K562 (cell line): ENCODE results near the gene CEP89. TPM values are rescaled to one million over a fixed set of nuclear protein-coding genes. Genes with fewer than 3 reads are reported as not detected.

Source experiments
- ATAC-seq: fragments of 200-7000 bp; cut with Tn5 transposase; 3 replicates; pipeline ENCODE4 v1.9.1; 2020; ENCODE audit warnings: moderate library complexity
- BruUV-seq: library from RNA; stranded (reverse); fragments of 400-500 nt; replicated peaks from 2 replicates; lab custom pipeline; 2021; lab: Mats Ljungman, UMichigan
- CTCF ChIA-PET: fragments of 300-600 bp; formaldehyde crosslinking; extraction: SDS; loops from one replicate; lab custom pipeline; 2021; ENCODE audit warnings: low intra/inter-chr PET ratio; lab: Yijun Ruan, JAX
- POLR2A ChIA-PET: fragments of 300-600, 350-650 bp; sonication (Branson Sonifier 250); formaldehyde crosslinking; extraction: SDS; loops from one replicate; lab custom pipeline; 2021; ENCODE audit warnings: antibody characterized with exemption, inconsistent platforms; lab: Yijun Ruan, JAX
- DNase-seq, 4 experiments: peaks; one replicate each; pipeline versions ENCODE4 v3.0.0 to v3.0.0-alpha.2; 2011 to 2018; ENCODE audit warnings: low spot score in 3 of 4, mixed read lengths in 3 of 4; ENCODE audit errors: extremely low read depth in 1 of 4
- FAIRE-seq: peaks from 2 replicates; lab custom pipeline; 2011; peaks lifted over from hg19 to GRCh38; lab: Jason Lieb, UNC
- H2AFZ ChIP-seq: 2 replicates; pipeline ENCODE4 v1.6.0; 2011; ENCODE audit warnings: low read depth, low read length, control low read depth, inconsistent platforms
- H3K27ac ChIP-seq: fragments of 200-600 bp; 3 replicates; pipeline ENCODE4 v1.8.0; 2011; ENCODE audit warnings: low read depth, mild to moderate bottlenecking, control low read depth, inconsistent platforms, low read length, moderate library complexity, mixed read lengths; ENCODE audit errors: extremely low read depth
- H3K27me3 ChIP-seq, 2 experiments: fragments of 300-600 bp in 1 of 2; 2 replicates in 1 of 2; 3 replicates in 1 of 2; pipeline versions ENCODE4 v1.6.0 to v1.8.0; 2011; ENCODE audit warnings: inconsistent platforms in 2 of 2, low read length in 2 of 2, mild to moderate bottlenecking in 1 of 2, mixed read lengths in 1 of 2, moderate library complexity in 1 of 2; ENCODE audit not compliant: control insufficient read depth in 2 of 2, insufficient read depth in 2 of 2
- H3K36me3 ChIP-seq: fragments of 300-600 bp; 3 replicates; pipeline ENCODE4 v1.8.0; 2011; ENCODE audit warnings: mild to moderate bottlenecking, low read length, inconsistent platforms; ENCODE audit not compliant: control insufficient read depth, insufficient read depth
- H3K4me1 ChIP-seq, 2 experiments: fragments of 200-600 bp in 1 of 2; replicated peaks in 1 of 2; 2 replicates in 1 of 2; 3 replicates in 1 of 2; pipeline versions ENCODE4 v1.5.1 to v1.8.0; 2011; ENCODE audit warnings: inconsistent platforms in 2 of 2, low read length in 2 of 2, mild to moderate bottlenecking in 1 of 2, mixed read lengths in 1 of 2, moderate library complexity in 1 of 2; ENCODE audit not compliant: control insufficient read depth in 2 of 2, insufficient read depth in 2 of 2
- H3K4me2 ChIP-seq: 2 replicates; pipeline ENCODE4 v1.6.1; 2011; ENCODE audit warnings: low read length, control low read depth, inconsistent platforms, mixed read lengths; ENCODE audit not compliant: insufficient read depth
- H3K4me3 ChIP-seq: fragments of 200-600 bp; sonication (generic), shearing (Covaris generic); 2 replicates; pipeline ENCODE4 v1.5.1; 2016; ENCODE audit warnings: control low read depth, inconsistent platforms
- H3K79me2 ChIP-seq: fragments of 200-600 bp; 3 replicates; pipeline ENCODE4 v1.8.0; 2011; ENCODE audit warnings: low read length, inconsistent platforms; ENCODE audit not compliant: control insufficient read depth, insufficient read depth
- H3K9ac ChIP-seq, 2 experiments: 2 replicates each; pipeline versions ENCODE4 v1.6.0 to v1.6.1; 2011; ENCODE audit warnings: low read depth in 2 of 2, low read length in 2 of 2, control low read depth in 1 of 2, inconsistent platforms in 1 of 2, mild to moderate bottlenecking in 1 of 2, mixed read lengths in 1 of 2; ENCODE audit not compliant: insufficient read depth in 1 of 2
- H3K9me1 ChIP-seq: one replicate; pipeline ENCODE4 v1.6.0; 2011; ENCODE audit warnings: inconsistent platforms, mild to moderate bottlenecking, low read length, moderate library complexity; ENCODE audit not compliant: control insufficient read depth, insufficient read depth
- H3K9me3 ChIP-seq: replicated peaks from 2 replicates; pipeline ENCODE4 v1.5.1; 2011; ENCODE audit warnings: low read depth, low read length, inconsistent platforms; ENCODE audit not compliant: control insufficient read depth, insufficient read depth
- H4K20me1 ChIP-seq: replicated peaks from 2 replicates; pipeline ENCODE4 v1.6.1; 2011; ENCODE audit warnings: low read length, inconsistent platforms, mixed read lengths; ENCODE audit not compliant: control insufficient read depth, insufficient read depth
- CBX1 ChIP-seq: sonication (generic); IDR thresholded peaks from 2 replicates; pipeline ENCODE4 v1.6.1; 2016; ENCODE audit warnings: antibody characterized with exemption, low read depth, mild to moderate bottlenecking
- JUN ChIP-seq, 2 experiments: sonication (generic) in 1 of 2; formaldehyde crosslinking in 1 of 2; IDR thresholded peaks; 2 replicates each; pipeline versions ENCODE4 v1.6.1 to v1.8.0; 2012 to 2022; ENCODE audit warnings: borderline replicate concordance in 2 of 2, mild to moderate bottlenecking in 2 of 2, improper control_type of control experiment in 1 of 2, low read depth in 1 of 2, low read length in 1 of 2, missing genetic modification reagents in 1 of 2
- MXI1 ChIP-seq: IDR thresholded peaks from 2 replicates; pipeline ENCODE4 v1.6.1; 2011; ENCODE audit warnings: low read depth, mild to moderate bottlenecking, improper control_type of control experiment, low read length
- NFIX ChIP-seq: fragments of 250-450 bp; sonication (Bioruptor Pico); IDR thresholded peaks from 2 replicates; pipeline ENCODE4 v1.4.0; 2020; ENCODE audit warnings: low read depth, mild to moderate bottlenecking, moderate library complexity
- RBBP5 ChIP-seq: fragments of 200-600 bp; sonication (generic); IDR thresholded peaks from 2 replicates; pipeline ENCODE4 v1.6.1; 2012; ENCODE audit warnings: borderline replicate concordance, mild to moderate bottlenecking, low read length, control low read depth, inconsistent platforms; ENCODE audit not compliant: insufficient read depth, poor library complexity, severe bottlenecking
- RBM34 ChIP-seq: fragments of 200-400 bp; formaldehyde crosslinking; IDR thresholded peaks from 2 replicates; pipeline ENCODE4 v1.6.1; 2018; ENCODE audit warnings: low read length, borderline replicate concordance; ENCODE audit not compliant: insufficient read depth
- STAT5A ChIP-seq: IDR thresholded peaks from 2 replicates; pipeline ENCODE4 v1.6.1; 2012; ENCODE audit warnings: low read length, inconsistent platforms, borderline replicate concordance
- WGBS: fragments of 100-300 bp; shearing (Covaris generic); methylation state at CpG from one replicate; pipeline ENCODE4 v1.1.6; 2016; ENCODE audit warnings: low coverage, mixed read lengths; ENCODE audit not compliant: insufficient coverage; ENCODE audit errors: missing lambda C conversion rate; 5-methylcytosine and 5-hydroxymethylcytosine counted together
- in situ Hi-C: fragments of 300-500 bp; cut with MboI; formaldehyde crosslinking; loops from 4 replicates; pipeline ENCODE4 v1.15.0; 2018; ENCODE audit warnings: inconsistent platforms, mixed read lengths
- intact Hi-C: fragments of 100-400 bp; cut with micrococcal nuclease; formaldehyde crosslinking; loops from 2 replicates; pipeline ENCODE4 v1.14.2; 2022
- polyA plus RNA-seq, 8 experiments: library from polyadenylated mRNA; depleted of rRNA in 4 of 8; stranded (reverse) in 5 of 8; unstranded in 3 of 8; fragments of >200 nt; fragmentation: Nextera tagmentation in 2 of 8; fragmentation: Illumina TruSeq in 1 of 8; extraction: Ambion mirVana in 2 of 8; extraction: Trizol in 1 of 8; gene quantifications; 2 replicates each; pipeline versions ENCODE4 v1.2.1 to v1.2.3, GENCODE V29; 2011 to 2014; ENCODE audit warnings: inconsistent platforms in 1 of 8, missing spikeins in 1 of 8
- total RNA-seq, 7 experiments: library from RNA; depleted of rRNA in 6 of 7; stranded (reverse); fragments of >200 nt in 6 of 7; fragmentation: Illumina TruSeq in 2 of 7; extraction: Trizol in 2 of 7; gene quantifications; 2 replicates each; pipeline versions ENCODE4 v1.2.1 to v1.2.3, GENCODE V29; 2011 to 2021; ENCODE audit warnings: low replicate concordance in 1 of 7

The CEP89 gene
- total and polyA plus RNA-seq, 9 of the 15 experiments (the other 6 are each of a cell fraction or from before 2014, with no cell fraction given): 5.5 to 15.0 (median 7.2) TPM

DNA sequence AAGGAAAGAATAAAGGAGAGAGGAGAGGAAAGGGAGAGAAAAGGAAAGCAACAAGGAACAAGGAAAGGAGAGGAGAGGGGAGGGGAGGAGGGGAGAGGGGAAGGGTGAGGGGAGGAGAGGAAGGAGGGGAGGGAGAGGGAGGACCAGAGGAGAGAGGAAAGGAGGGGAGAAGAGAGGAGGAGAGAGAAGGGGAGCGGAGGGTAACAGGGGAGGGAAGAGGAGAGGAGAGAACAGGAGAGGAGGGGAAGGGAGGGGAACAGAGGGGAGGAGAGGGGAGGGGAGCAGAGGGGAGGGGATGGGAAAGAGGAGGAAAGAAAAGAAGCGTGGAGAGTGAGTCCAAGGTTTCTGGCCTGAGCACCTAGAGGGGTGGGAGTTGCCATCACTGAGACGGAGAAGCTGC lies 27.0 kb upstream of the CEP89 start:
- H3K79me2 ChIP-seq: no peaks in the 10 kb centered on the region
- in situ Hi-C loops: no loop called here
- no peak overlapping the region for H3K9ac ChIP-seq
- CTCF ChIA-PET: no interaction called here
- POLR2A ChIA-PET: no interaction called here
- H3K9me1 ChIP-seq: no peaks in the 10 kb centered on the region
- H4K20me1 ChIP-seq: no peaks in the 10 kb centered on the region; the same call in 1 of the 2 replicates
- no peak overlapping the region for H3K4me2 ChIP-seq
- H3K4me1 ChIP-seq: peaks cover 2 to 5% of the 10 kb centered on the region in 2 experiments; a peak in 4 of 5 replicates
- DNase-seq (no peak), ATAC-seq (no peak), FAIRE-seq (no peak)
- intact Hi-C loops: no loop called here
- no peak overlapping the region for H3K27ac ChIP-seq
- H3K4me3 ChIP-seq: no peak overlapping the region
- no peaks in the 10 kb centered on the region for H3K27me3 ChIP-seq
- TF ChIP-seq RBM34: no peak
- no peak for TF ChIP-seq NFIX (CRISPR knock-in tag)
- TF ChIP-seq CBX1: no peak
- TF ChIP-seq RBBP5: no peak
- TF ChIP-seq JUN (IDR thresholded peaks at IDR 0.05; ENCODE audit: borderline replicate concordance, low read depth, low read length): no peak
- no peak for TF ChIP-seq JUN (CRISPR knock-in tag; IDR thresholded peaks at IDR 0.05; ENCODE audit: borderline replicate concordance)
- no peak for TF ChIP-seq STAT5A
- no peak for TF ChIP-seq MXI1
- no peaks in the 10 kb centered on the region for H3K9me3 ChIP-seq
- H2AFZ ChIP-seq: no peak overlapping the region
- 100% methylated on average over 1 of the region's 3 CpGs for WGBS
- H3K36me3 ChIP-seq: 0 out of 3 replicates have a peak, but pooled peaks cover 3% of the 10 kb centered on the region
- no TSS peak for BruUV-seq
